H9 (cell line): ENCODE data around the gene MBP. TPM values are rescaled to one million over a fixed set of nuclear protein-coding genes. Genes with fewer than 3 reads are reported as not detected.

Experiments used
- DNase-seq: peaks from one replicate; pipeline ENCODE4 v3.0.0-alpha.2; 2017
- H2AFZ ChIP-seq: one replicate; pipeline ENCODE4 v1.6.1; 2013; ENCODE audit warnings: mild to moderate bottlenecking, low read length, control low read depth, moderate library complexity
- H2AK5ac ChIP-seq: 2 replicates; pipeline ENCODE4 v1.6.1; 2013; ENCODE audit warnings: low read length, control low read depth, mixed read lengths; ENCODE audit not compliant: insufficient read length
- H2BK120ac ChIP-seq: one replicate; pipeline ENCODE4 v1.6.1; 2013; ENCODE audit warnings: low read depth, mild to moderate bottlenecking, low read length, control low read depth, inconsistent platforms; ENCODE audit not compliant: poor library complexity, severe bottlenecking
- H2BK12ac ChIP-seq: 2 replicates; pipeline ENCODE4 v1.6.1; 2013; ENCODE audit warnings: low read length, control low read depth, mixed read lengths, low read depth; ENCODE audit not compliant: insufficient read length
- H2BK15ac ChIP-seq: 2 replicates; pipeline ENCODE4 v1.6.1; 2013; ENCODE audit warnings: low read depth, low read length, control low read depth
- H2BK20ac ChIP-seq: one replicate; pipeline ENCODE4 v1.6.1; 2013; ENCODE audit warnings: low read depth, mild to moderate bottlenecking, low read length, control low read depth, inconsistent platforms; ENCODE audit not compliant: poor library complexity, severe bottlenecking
- H2BK5ac ChIP-seq: 2 replicates; pipeline ENCODE4 v1.6.1; 2013; ENCODE audit warnings: low read length, control low read depth, mixed read lengths; ENCODE audit not compliant: insufficient read length
- H3K14ac ChIP-seq: 2 replicates; pipeline ENCODE4 v1.6.1; 2013; ENCODE audit warnings: low read length, control low read depth; ENCODE audit not compliant: insufficient read depth
- H3K18ac ChIP-seq: 2 replicates; pipeline ENCODE4 v1.6.1; 2013; ENCODE audit warnings: low read depth, mild to moderate bottlenecking, mixed read lengths, low read length, control low read depth; ENCODE audit not compliant: insufficient read length
- H3K23ac ChIP-seq: 2 replicates; pipeline ENCODE4 v1.6.1; 2013; ENCODE audit warnings: low read length, control low read depth, mixed read lengths, low read depth; ENCODE audit not compliant: insufficient read length
- H3K23me2 ChIP-seq: 2 replicates; pipeline ENCODE4 v1.6.1; 2013; ENCODE audit warnings: low read depth, mild to moderate bottlenecking, mixed read lengths, low read length, control low read depth; ENCODE audit not compliant: insufficient read length, poor library complexity, severe bottlenecking
- H3K27ac ChIP-seq: 2 replicates; pipeline ENCODE4 v1.5.1; 2013; ENCODE audit warnings: low read length, control low read depth, mixed read lengths, low read depth; ENCODE audit not compliant: insufficient read length
- H3K27me3 ChIP-seq: 2 replicates; pipeline ENCODE4 v1.6.1; 2013; ENCODE audit warnings: low read length, control low read depth, inconsistent platforms; ENCODE audit not compliant: insufficient read depth
- H3K4ac ChIP-seq: 2 replicates; pipeline ENCODE4 v1.6.1; 2013; ENCODE audit warnings: low read depth, mild to moderate bottlenecking, control low read depth, inconsistent platforms, low read length, moderate library complexity
- H3K4me1 ChIP-seq: 2 replicates; pipeline ENCODE4 v1.6.1; 2013; ENCODE audit warnings: low read length, control low read depth, inconsistent platforms; ENCODE audit not compliant: insufficient read depth
- H3K4me2 ChIP-seq: 2 replicates; pipeline ENCODE4 v1.6.1; 2013; ENCODE audit warnings: low read length, control low read depth, mixed read lengths; ENCODE audit not compliant: insufficient read length, insufficient read depth
- H3K56ac ChIP-seq: 2 replicates; pipeline ENCODE4 v1.6.1; 2013; ENCODE audit warnings: low read depth, mild to moderate bottlenecking, mixed read lengths, low read length, control low read depth; ENCODE audit not compliant: insufficient read length
- H3K79me1 ChIP-seq: 2 replicates; pipeline ENCODE4 v1.6.1; 2013; ENCODE audit warnings: low read depth, mild to moderate bottlenecking, moderate library complexity, low read length, control low read depth, inconsistent platforms; ENCODE audit not compliant: insufficient read depth, poor library complexity, severe bottlenecking
- H3K79me2 ChIP-seq: 2 replicates; pipeline ENCODE4 v1.6.1; 2013; ENCODE audit warnings: low read length, control low read depth, inconsistent platforms; ENCODE audit not compliant: insufficient read depth
- H3K9ac ChIP-seq: 2 replicates; pipeline ENCODE4 v1.6.1; 2013; ENCODE audit warnings: low read length, control low read depth, mixed read lengths; ENCODE audit not compliant: insufficient read length; ENCODE audit errors: extremely low read depth
- H3K9me3 ChIP-seq: one replicate; pipeline ENCODE4 v1.6.1; 2013; ENCODE audit warnings: low read depth, low read length, inconsistent platforms; ENCODE audit not compliant: control insufficient read depth
- H3T11ph ChIP-seq: one replicate; pipeline ENCODE4 v1.6.1; 2013; ENCODE audit warnings: mild to moderate bottlenecking, low read length, control low read depth, inconsistent platforms
- H4K20me1 ChIP-seq: one replicate; pipeline ENCODE4 v1.6.1; 2013; ENCODE audit not compliant: control insufficient read depth, insufficient read length, insufficient read depth
- H4K5ac ChIP-seq: 2 replicates; pipeline ENCODE4 v1.6.1; 2013; ENCODE audit warnings: low read depth, mild to moderate bottlenecking, mixed read lengths, low read length, control low read depth; ENCODE audit not compliant: insufficient read length
- H4K8ac ChIP-seq: replicated peaks from 2 replicates; pipeline ENCODE4 v1.6.1; 2013; ENCODE audit warnings: low read length, control low read depth, mixed read lengths, low read depth; ENCODE audit not compliant: insufficient read length
- H4K91ac ChIP-seq: 2 replicates; pipeline ENCODE4 v1.6.1; 2013; ENCODE audit warnings: low read depth, mild to moderate bottlenecking, moderate library complexity, mixed read lengths, low read length, control low read depth; ENCODE audit not compliant: insufficient read length
- H3K27ac Mint-ChIP-seq, 3 experiments: 2 replicates in 2 of 3; 3 replicates in 1 of 3; pipeline ENCODE4 v1.8.0; 2020 to 2021; ENCODE audit warnings: mixed read lengths in 3 of 3, mild to moderate bottlenecking in 1 of 3, moderate library complexity in 1 of 3
- H3K27me3 Mint-ChIP-seq: 2 replicates; pipeline ENCODE4 v1.8.0; 2021; ENCODE audit warnings: low read depth, mild to moderate bottlenecking, moderate library complexity, mixed read lengths
- H3K36me3 Mint-ChIP-seq, 3 experiments: 2 replicates in 2 of 3; 3 replicates in 1 of 3; pipeline ENCODE4 v1.8.0; 2020 to 2021; ENCODE audit warnings: low read depth in 3 of 3, mixed read lengths in 3 of 3; ENCODE audit not compliant: insufficient read depth in 1 of 3
- H3K4me1 Mint-ChIP-seq, 2 experiments: 2 replicates each; pipeline ENCODE4 v1.8.0; 2020; ENCODE audit warnings: mixed read lengths in 2 of 2
- H3K4me3 Mint-ChIP-seq, 2 experiments: 2 replicates in 1 of 2; 3 replicates in 1 of 2; pipeline ENCODE4 v1.8.0; 2020 to 2021; ENCODE audit warnings: mild to moderate bottlenecking in 2 of 2, mixed read lengths in 2 of 2, moderate library complexity in 1 of 2
- H3K9me3 Mint-ChIP-seq, 2 experiments: 2 replicates in 1 of 2; 3 replicates in 1 of 2; pipeline ENCODE4 v1.8.0; 2020; ENCODE audit warnings: mild to moderate bottlenecking in 2 of 2, mixed read lengths in 2 of 2, moderate library complexity in 1 of 2
- WGBS: extraction: QIAGEN DNeasy Blood & Tissue Kit; methylation state at CpG from one replicate; pipeline ENCODE4 v1.1.7; 2013; ENCODE audit warnings: missing lambda C conversion rate, low lambda C conversion rate, mixed read lengths; ENCODE audit not compliant: insufficient read length; ENCODE audit errors: extremely low coverage; 5-methylcytosine and 5-hydroxymethylcytosine counted together
- total RNA-seq: library from RNA; stranded (reverse); gene quantifications from 2 replicates; pipeline ENCODE4 v1.2.1, GENCODE V29; 2021
- TF ChIP-seq, protein P1 (sequence below): fragments of 200-600 bp; sonication (generic); conservative IDR thresholded peaks from 3 replicates; pipeline ENCODE4 v1.8.0; 2021; ENCODE audit warnings: antibody characterized with exemption, mild to moderate bottlenecking

MBP gene
- total RNA-seq, 1 experiment from 2014 or later = 8.6 TPM

DNA sequence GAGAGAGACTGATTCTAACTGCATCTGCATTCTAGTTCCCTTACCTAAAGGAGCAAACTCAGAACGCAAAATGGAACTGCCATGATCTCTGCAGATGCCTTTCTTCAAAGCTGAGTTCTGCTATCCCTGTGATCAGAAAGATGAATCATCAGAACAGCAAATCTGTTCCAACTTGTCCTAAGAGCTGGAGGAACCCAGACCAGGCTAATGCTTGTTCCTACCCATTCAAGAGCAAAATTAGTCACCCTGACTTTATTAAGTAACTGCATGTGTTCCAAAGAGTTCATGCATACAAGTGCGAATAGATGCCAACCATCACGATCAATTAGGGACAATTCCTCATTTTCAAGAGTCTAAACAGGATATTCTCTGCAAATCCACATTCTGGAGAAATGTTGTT, 46.5 kb downstream of the MBP start:
- Histone ChIP-seq H2BK5ac (no peak overlapping the region), H2BK20ac (no peak overlapping the region), H2BK120ac (no peak overlapping the region), H4K20me1 (no peaks in the 10 kb centered on the region), H3K27me3 (no peaks in the 10 kb centered on the region), H2AK5ac (no peak overlapping the region), H4K8ac (no peak overlapping the region), H3K79me1 (no peaks in the 10 kb centered on the region), H2BK12ac (no peak overlapping the region), H3K9ac (no peak overlapping the region), H3K27ac (no peak overlapping the region), H4K91ac (no peak overlapping the region), H3K4ac (no peak overlapping the region), H2BK15ac (no peak overlapping the region), H3K79me2 (no peaks in the 10 kb centered on the region), H3K4me1 (peaks cover 5% of the 10 kb centered on the region; the same call in 1 of the 2 replicates), H2AFZ (no peak overlapping the region), H3K23ac (no peak overlapping the region), H3K23me2 (peaks cover 6% of the 10 kb centered on the region), H3K14ac (no peak overlapping the region), H3T11ph (no peak overlapping the region), H3K4me2 (no peak overlapping the region), H3K9me3 (no peaks in the 10 kb centered on the region), H3K18ac (no peak overlapping the region), H4K5ac (no peak overlapping the region), H3K56ac (no peak overlapping the region)
- Mint-ChIP-seq H3K4me3 (no peak overlapping the region; a peak in 1 of 5 replicates), H3K9me3 (0 out of 5 replicates have a peak, but pooled peaks cover 0 to 2% of the 10 kb centered on the region in 2 experiments), H3K27me3 (peaks cover 22% of the 10 kb centered on the region), H3K4me1 (peaks cover 20 to 33% of the 10 kb centered on the region in 2 experiments), H3K36me3 (no peaks in the 10 kb centered on the region; a peak in 1 of 7 replicates), H3K27ac (no peak overlapping the region)
- no peak for DNase-seq
- TF ChIP-seq, protein P1, sequence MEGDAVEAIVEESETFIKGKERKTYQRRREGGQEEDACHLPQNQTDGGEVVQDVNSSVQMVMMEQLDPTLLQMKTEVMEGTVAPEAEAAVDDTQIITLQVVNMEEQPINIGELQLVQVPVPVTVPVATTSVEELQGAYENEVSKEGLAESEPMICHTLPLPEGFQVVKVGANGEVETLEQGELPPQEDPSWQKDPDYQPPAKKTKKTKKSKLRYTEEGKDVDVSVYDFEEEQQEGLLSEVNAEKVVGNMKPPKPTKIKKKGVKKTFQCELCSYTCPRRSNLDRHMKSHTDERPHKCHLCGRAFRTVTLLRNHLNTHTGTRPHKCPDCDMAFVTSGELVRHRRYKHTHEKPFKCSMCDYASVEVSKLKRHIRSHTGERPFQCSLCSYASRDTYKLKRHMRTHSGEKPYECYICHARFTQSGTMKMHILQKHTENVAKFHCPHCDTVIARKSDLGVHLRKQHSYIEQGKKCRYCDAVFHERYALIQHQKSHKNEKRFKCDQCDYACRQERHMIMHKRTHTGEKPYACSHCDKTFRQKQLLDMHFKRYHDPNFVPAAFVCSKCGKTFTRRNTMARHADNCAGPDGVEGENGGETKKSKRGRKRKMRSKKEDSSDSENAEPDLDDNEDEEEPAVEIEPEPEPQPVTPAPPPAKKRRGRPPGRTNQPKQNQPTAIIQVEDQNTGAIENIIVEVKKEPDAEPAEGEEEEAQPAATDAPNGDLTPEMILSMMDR = no peak
- WGBS = no CpG with 5 or more reads among the region's 3 CpGs
